PC-3 (cell line): ENCODE measurements around the gene ABHD1. TPM values are rescaled to one million over a fixed set of nuclear protein-coding genes. Genes with fewer than 3 reads are reported as not detected.

Source experiments
- ATAC-seq: fragments of 200-7000 bp; cut with Tn5 transposase; 2 replicates; pipeline ENCODE4 v1.9.1; 2020; ENCODE audit warnings: mild to moderate bottlenecking, moderate library complexity
- BruUV-seq: library from RNA; stranded (reverse); fragments of 400-500 nt; replicated peaks from 2 replicates; lab custom pipeline; 2021; lab: Mats Ljungman, UMichigan
- CTCF ChIA-PET: fragments of 300-600 bp; sonication (Branson Sonifier 250); formaldehyde crosslinking; loops from one replicate; lab custom pipeline; 2022; ENCODE audit warnings: antibody characterized with exemption; lab: Charles Lee
- POLR2A ChIA-PET: fragments of 300-600 bp; sonication (Branson Sonifier 250); formaldehyde crosslinking; loops from one replicate; lab custom pipeline; 2022; ENCODE audit warnings: antibody characterized with exemption; ENCODE audit not compliant: unreplicated experiment; lab: Charles Lee
- DNase-seq: peaks from one replicate; pipeline ENCODE4 v3.0.0-alpha.2; 2015
- H2AFZ ChIP-seq: fragments of 300-600 bp; sonication (generic); 2 replicates; pipeline ENCODE4 v1.6.0; 2016; ENCODE audit warnings: antibody characterized with exemption, low read length
- H3F3A ChIP-seq: fragments of 300-600 bp; sonication (generic); one replicate; pipeline ENCODE4 v1.6.0; 2017; ENCODE audit warnings: antibody characterized with exemption, low read length, control low read depth, mild to moderate bottlenecking; ENCODE audit not compliant: unreplicated experiment
- H3K27ac ChIP-seq: fragments of 300-600 bp; sonication (generic); 2 replicates; pipeline ENCODE4 v1.5.1; 2016; ENCODE audit warnings: mild to moderate bottlenecking, low read length
- H3K27me3 ChIP-seq: fragments of 300-600 bp; sonication (generic); 2 replicates; pipeline ENCODE4 v1.6.1; 2016; ENCODE audit warnings: low read length, mixed read lengths
- H3K36me3 ChIP-seq: fragments of 300-600 bp; sonication (generic); 2 replicates; pipeline ENCODE4 v1.6.1; 2016; ENCODE audit warnings: low read depth, mixed run types, low read length, mixed read lengths
- H3K4me1 ChIP-seq: fragments of 300-600 bp; sonication (generic); 2 replicates; pipeline ENCODE4 v1.5.1; 2016; ENCODE audit warnings: low read length; ENCODE audit not compliant: insufficient read depth
- H3K4me2 ChIP-seq: fragments of 300-600 bp; sonication (generic); 2 replicates; pipeline ENCODE4 v1.6.0; 2016; ENCODE audit warnings: low read length
- H3K4me3 ChIP-seq: fragments of 300-600 bp; sonication (generic); 2 replicates; pipeline ENCODE4 v1.5.1; 2016; ENCODE audit warnings: mild to moderate bottlenecking, low read length, mixed read lengths
- H3K79me2 ChIP-seq: fragments of 300-600 bp; sonication (generic); 2 replicates; pipeline ENCODE4 v1.6.1; 2017; ENCODE audit warnings: low read length, mixed read lengths
- H3K9ac ChIP-seq: fragments of 300-600 bp; sonication (generic); 2 replicates; pipeline ENCODE4 v1.6.0; 2016; ENCODE audit warnings: mild to moderate bottlenecking, low read length
- H3K9me2 ChIP-seq: fragments of 300-600 bp; sonication (generic); replicated peaks from 2 replicates; pipeline ENCODE4 v1.6.1; 2016; ENCODE audit warnings: mixed run types, low read length, mixed read lengths
- H3K9me3 ChIP-seq: fragments of 300-600 bp; sonication (generic); 2 replicates; pipeline ENCODE4 v1.6.1; 2016; ENCODE audit warnings: low read length, mixed read lengths
- H4K20me1 ChIP-seq: fragments of 300-600 bp; sonication (generic); 2 replicates; pipeline ENCODE4 v1.6.1; 2016; ENCODE audit warnings: low read length, mixed read lengths
- EZH2 ChIP-seq: fragments of 300-600 bp; sonication (generic); IDR thresholded peaks from one replicate; pipeline ENCODE4 v1.6.1; 2017; ENCODE audit warnings: antibody characterized with exemption, mild to moderate bottlenecking, low read length; ENCODE audit not compliant: unreplicated experiment
- EZH2phosphoT487 ChIP-seq: fragments of 300-600 bp; sonication (generic); IDR thresholded peaks from 2 replicates; pipeline ENCODE4 v1.6.1; 2018; ENCODE audit warnings: mild to moderate bottlenecking, antibody characterized with exemption, low read length, borderline replicate concordance
- intact Hi-C: fragments of 100-400 bp; cut with micrococcal nuclease; formaldehyde crosslinking; loops from 2 replicates; pipeline ENCODE4 v1.9.0; 2023
- total RNA-seq: library from RNA; depleted of rRNA; stranded (reverse); fragments of >200 nt; gene quantifications from 2 replicates; pipeline ENCODE4 v1.2.3, GENCODE V29; 2014
- TF ChIP-seq, protein P1 (sequence below): fragments of 300-600 bp; sonication (generic); conservative IDR thresholded peaks from 2 replicates; pipeline ENCODE4 v1.5.1; 2017; ENCODE audit warnings: antibody characterized with exemption, low read depth, mild to moderate bottlenecking, low read length

The ABHD1 gene
- total RNA-seq, 1 experiment from 2014 or later, result 0.36 TPM

DNA sequence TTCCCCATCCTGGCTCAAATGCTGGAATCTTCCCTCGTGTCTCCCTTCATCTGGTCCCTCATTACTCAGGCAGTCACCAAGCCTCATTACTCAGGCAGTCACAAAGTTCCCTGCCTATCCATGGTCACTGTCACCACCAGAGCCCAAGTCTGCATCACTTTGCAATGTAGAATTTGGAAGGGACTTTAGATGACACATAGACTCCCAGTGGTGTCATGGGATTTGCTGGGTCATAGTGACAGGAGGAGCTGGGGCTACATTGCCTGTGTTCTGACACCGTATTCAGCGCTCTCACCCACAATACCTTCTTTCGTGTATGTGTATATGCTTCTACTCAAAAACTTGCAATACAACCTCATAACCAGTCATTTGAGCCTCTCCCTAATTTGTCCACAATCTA, 47.3 kb upstream of the ABHD1 start:
- BruUV-seq, result no TSS peak
- Histone ChIP-seq H3K79me2 (peaks cover under 1% of the 10 kb centered on the region), H3K27ac (no peak overlapping the region), H2AFZ (no peak overlapping the region), H3K27me3 (no peaks in the 10 kb centered on the region), H3K4me1 (peaks cover 6% of the 10 kb centered on the region), H3K9me3 (no peaks in the 10 kb centered on the region), H3F3A (no peaks in the 10 kb centered on the region), H3K4me3 (no peak overlapping the region), H3K4me2 (no peak overlapping the region), H3K9ac (no peak overlapping the region), H4K20me1 (no peaks in the 10 kb centered on the region), H3K36me3 (no peaks in the 10 kb centered on the region), H3K9me2 (no peaks in the 10 kb centered on the region)
- ATAC-seq (no peak), DNase-seq (no peak)
- intact Hi-C loops, result no loop called here
- CTCF ChIA-PET, result no interaction called here
- TF ChIP-seq EZH2 (no peak), EZH2phosphoT487 (no peak)
- TF ChIP-seq, protein P1, sequence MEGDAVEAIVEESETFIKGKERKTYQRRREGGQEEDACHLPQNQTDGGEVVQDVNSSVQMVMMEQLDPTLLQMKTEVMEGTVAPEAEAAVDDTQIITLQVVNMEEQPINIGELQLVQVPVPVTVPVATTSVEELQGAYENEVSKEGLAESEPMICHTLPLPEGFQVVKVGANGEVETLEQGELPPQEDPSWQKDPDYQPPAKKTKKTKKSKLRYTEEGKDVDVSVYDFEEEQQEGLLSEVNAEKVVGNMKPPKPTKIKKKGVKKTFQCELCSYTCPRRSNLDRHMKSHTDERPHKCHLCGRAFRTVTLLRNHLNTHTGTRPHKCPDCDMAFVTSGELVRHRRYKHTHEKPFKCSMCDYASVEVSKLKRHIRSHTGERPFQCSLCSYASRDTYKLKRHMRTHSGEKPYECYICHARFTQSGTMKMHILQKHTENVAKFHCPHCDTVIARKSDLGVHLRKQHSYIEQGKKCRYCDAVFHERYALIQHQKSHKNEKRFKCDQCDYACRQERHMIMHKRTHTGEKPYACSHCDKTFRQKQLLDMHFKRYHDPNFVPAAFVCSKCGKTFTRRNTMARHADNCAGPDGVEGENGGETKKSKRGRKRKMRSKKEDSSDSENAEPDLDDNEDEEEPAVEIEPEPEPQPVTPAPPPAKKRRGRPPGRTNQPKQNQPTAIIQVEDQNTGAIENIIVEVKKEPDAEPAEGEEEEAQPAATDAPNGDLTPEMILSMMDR, result no peak
- POLR2A ChIA-PET, result no interaction called here

DNA sequence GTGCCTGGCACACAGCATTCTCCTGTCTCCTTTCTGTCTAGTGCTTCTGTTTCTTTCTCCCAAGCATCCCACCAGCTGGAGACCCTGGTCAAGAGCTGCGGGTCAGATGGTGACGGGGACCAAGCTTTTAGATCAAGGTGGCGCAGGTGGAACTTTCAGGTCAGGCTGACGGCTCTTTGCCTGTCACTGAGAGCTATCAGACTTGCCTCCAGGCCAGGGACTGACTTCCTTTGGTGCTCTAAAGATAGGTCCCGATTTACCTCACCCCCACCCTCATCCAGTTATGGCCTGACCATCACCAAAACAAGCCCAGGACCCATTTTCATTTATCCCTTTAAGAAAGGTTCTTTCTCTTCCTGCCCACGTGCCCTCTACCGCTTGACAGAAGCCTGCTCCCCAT, 46.4 kb upstream of the ABHD1 start:
- ATAC-seq (no peak), DNase-seq (no peak)
- Histone ChIP-seq H3K4me3 (no peak overlapping the region), H3K4me2 (no peak overlapping the region), H3K27ac (no peak overlapping the region), H3F3A (no peaks in the 10 kb centered on the region), H3K9me3 (no peaks in the 10 kb centered on the region), H3K79me2 (no peaks in the 10 kb centered on the region), H4K20me1 (no peaks in the 10 kb centered on the region), H3K36me3 (no peaks in the 10 kb centered on the region), H3K9me2 (no peaks in the 10 kb centered on the region), H3K4me1 (peaks cover 6% of the 10 kb centered on the region; the same call in 1 of the 2 replicates), H3K27me3 (no peaks in the 10 kb centered on the region), H2AFZ (no peak overlapping the region), H3K9ac (no peak overlapping the region)
- ChIA-PET CTCF (no interaction called here), POLR2A (no interaction called here)
- TF ChIP-seq EZH2, result no peak
- TF ChIP-seq, protein P1, result no peak
- no peak for TF ChIP-seq EZH2phosphoT487
- BruUV-seq, result no TSS peak
- intact Hi-C loops, result no loop called here

DNA sequence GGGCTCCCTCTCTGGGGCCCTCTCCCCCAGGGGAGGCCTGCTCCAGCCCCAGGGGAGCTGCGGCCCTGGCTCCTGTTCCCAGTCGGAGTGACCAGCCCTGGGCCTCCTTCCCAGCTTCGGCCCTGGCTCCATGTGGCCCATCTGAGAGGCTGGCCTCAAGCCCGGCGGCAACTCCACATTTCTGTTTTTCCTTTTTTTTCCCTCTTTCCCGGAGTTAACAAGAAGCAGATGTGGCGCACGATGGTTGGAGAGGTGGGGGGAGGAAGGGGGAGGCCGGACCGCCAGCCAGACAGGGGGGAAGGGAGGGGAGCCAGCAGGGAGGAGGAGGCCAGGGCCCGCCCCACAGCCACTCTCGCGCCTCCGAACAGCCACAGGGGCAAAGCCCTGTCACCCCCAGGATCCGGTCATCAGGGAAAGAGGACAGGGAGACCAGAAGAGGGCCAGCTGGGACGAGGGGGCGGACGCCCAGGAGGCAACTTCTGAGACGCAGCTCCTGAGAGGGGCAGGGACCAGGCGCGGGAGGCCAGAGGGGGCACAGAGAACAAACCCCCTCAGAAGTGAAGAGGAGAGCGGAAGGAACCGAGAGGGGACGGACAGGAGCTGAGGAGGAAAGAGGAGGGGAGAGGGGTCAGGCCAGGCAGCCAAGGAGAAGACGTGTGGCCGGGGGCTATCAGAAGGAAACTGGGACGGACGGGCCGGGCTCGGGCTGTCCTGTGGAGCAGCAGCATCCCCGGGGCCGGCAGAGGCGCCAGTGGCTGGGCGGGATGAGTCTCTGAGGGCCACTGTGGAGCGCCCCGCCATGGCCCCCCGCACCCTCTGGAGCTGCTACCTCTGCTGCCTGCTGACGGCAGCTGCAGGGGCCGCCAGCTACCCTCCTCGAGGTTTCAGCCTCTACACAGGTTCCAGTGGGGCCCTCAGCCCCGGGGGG, 45.1 kb upstream of the ABHD1 start, which contains the start of gene EMILIN1:
EMILIN1 (plus strand) TSS at position 349 of the 928 bp plus-strand sequence; CDS start at position 800, 451 bp downstream.
- H3K27me3 ChIP-seq, result no peaks in the 10 kb centered on the region
- H3F3A ChIP-seq, result no peaks in the 10 kb centered on the region
- no peak within 1 kb of the TSS for H3K4me3 ChIP-seq
- no peaks in the 10 kb centered on the region for H3K9me3 ChIP-seq
- H3K27ac ChIP-seq, result no peak within 1 kb of the TSS
- no TSS peak for BruUV-seq
- intact Hi-C loops, result no loop called here
- H2AFZ ChIP-seq, result no peak within 1 kb of the TSS
- no peak within 1 kb of the TSS for H3K4me2 ChIP-seq
- DNase-seq, result no peak
- no peak within 1 kb of the TSS for H3K9ac ChIP-seq
- ChIA-PET CTCF (no interaction called here), POLR2A (no interaction called here)
- peaks cover 5% of the 10 kb centered on the region; the same call in 1 of the 2 replicates for H3K4me1 ChIP-seq
- H3K79me2 ChIP-seq, result no peaks in the 10 kb centered on the region
- no peaks in the 10 kb centered on the region for H4K20me1 ChIP-seq
- H3K36me3 ChIP-seq, result no peaks in the 10 kb centered on the region
- TF ChIP-seq EZH2phosphoT487 (no peak), EZH2 (no peak)
- TF ChIP-seq, protein P1, result no peak
- H3K9me2 ChIP-seq, result no peaks in the 10 kb centered on the region
- ATAC-seq, result no peak
